GM21360 (cell line): ENCODE data around the gene EPM2A.

Experiments used
- ATAC-seq: cut with Tn5 transposase; IDR thresholded peaks from one replicate; pipeline ENCODE4 v1.9.1; 2021; ENCODE audit warnings: mild to moderate bottlenecking, moderate library complexity; ENCODE audit not compliant: unreplicated experiment

Gene EPM2A

DNA sequence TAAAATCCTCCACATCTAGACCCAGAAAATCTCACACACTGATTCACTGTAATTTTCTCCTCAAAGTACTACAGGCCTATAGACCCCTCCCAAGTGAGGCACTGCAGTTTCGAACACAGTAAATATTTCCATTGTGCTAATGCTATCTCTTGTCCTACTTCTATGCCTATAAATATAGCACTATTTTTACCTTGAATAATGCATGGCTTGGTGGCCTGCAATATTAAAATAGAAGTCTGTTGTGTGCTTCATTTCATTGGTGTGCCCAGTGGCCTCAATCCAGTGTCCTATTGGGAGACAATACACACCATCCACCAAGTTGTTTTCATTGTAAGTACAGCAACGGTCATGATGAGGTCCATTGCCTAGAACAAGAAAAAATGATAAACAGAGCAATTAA lies 49.4 kb downstream of the EPM2A start:
- ATAC-seq, result no peak

DNA sequence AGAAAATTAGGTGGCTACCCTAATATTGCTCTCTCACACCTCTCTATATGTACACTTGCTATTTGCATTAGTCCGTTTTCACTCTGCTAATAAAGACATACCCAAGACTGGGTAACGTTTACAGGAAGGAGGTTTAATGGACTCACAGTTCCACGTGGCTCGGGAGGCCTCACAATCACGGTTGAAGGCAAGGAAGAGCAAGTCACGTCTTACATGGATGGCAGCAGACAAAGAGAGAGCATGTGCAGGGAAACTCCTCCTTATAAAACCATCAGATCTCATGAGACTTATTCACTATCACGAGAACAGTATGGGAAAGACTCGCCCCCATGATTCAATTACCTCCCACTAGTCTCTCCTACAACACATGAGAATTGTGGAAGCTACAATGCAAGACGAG lies 53.4 kb downstream of the EPM2A start:
- no peak for ATAC-seq

DNA sequence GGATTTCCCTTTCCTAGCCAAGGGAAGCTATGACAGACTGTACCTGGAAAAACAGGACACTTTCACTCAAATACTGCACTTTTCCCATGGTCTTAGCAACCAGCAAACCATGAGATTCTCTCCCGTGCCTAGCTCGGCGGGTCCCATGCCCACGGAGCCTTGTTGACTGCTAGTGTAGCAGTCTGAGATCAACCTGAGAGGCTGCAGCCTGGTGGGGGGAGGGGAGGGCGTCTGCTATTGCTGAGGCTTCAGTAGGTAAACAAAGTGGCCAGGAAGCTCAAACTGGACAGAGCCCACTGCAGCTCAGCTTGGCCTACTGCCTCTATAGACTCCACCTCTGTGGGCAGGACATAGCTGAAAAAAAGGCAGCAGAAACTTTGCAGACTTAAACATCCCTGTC lies 61.8 kb downstream of the EPM2A start:
- ATAC-seq, result no peak

DNA sequence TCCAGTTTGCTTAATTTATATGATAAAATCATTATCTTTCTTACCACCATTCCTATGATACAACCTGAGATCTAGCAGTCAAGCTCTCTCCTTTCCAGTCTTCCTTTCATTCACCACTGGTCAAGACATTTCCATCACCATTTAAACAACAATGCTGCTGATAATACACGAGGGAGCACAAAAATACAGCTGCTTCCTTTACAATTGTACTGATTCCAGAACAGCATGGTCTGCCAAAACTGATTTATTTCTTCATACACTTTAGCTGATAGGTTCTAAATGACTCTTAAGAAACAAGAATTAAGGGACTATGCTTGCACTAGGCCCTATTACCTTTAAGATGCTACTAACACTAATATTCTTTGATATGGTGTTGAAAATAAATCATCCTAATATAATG lies 65.0 kb downstream of the EPM2A start:
- ATAC-seq, result no peak

DNA sequence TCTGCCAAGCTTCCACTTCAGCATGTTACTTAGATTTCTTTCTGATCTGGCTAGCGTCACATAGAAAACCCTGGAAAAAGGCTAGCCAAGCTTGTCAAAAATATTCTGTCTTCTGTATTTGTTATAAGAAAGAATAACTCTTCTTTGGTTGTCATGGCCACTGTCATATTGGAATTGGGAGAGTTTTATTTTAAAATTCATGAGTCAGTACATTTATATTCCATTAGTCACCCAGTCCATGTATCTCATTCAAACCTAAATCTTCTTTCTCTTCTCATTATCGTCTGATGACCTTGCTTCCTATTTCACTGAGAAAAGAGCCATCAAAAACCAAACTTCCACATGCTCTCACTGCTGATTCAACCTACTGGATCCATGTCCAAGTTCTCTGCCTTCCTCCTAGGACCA lies 65.7 kb downstream of the EPM2A start:
- no peak for ATAC-seq

DNA sequence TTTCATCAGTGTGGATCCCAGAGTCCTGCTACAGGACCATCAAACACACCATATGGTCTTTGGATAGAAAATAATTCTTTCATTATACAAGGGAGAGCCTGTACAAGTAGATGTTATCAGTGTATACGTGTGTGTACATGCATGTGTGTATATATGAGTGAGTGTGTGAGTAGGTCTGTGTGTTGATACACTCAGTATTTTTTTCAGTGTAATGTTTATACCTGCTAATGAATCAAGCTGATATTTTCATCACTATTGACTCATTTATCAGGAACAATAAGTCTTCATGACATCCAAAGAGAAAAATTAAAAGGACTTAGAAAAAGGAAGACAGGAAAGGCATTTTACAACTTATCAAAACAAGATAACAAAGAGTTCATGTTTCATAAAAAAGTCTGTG lies 66.5 kb downstream of the EPM2A start:
- no peak for ATAC-seq

DNA sequence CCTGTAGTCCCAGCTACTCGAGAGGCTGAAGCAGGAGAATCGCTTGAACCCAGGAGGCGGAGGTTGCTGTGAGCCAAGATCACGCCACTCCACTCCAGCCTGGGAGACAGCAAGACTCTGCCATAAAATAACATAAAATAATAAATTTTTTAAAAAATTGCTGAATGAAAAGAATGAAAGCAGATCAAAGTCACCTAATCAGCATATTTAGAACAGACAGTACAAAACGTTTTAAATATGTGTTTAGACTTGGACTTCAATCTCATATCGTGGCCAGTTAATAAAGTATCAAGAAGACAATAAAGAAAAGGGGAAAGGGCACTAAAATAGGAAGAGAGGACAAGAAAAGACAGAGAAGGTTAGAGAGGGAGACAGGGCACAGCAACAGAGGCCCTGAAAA lies 74.6 kb downstream of the EPM2A start:
- no peak for ATAC-seq

DNA sequence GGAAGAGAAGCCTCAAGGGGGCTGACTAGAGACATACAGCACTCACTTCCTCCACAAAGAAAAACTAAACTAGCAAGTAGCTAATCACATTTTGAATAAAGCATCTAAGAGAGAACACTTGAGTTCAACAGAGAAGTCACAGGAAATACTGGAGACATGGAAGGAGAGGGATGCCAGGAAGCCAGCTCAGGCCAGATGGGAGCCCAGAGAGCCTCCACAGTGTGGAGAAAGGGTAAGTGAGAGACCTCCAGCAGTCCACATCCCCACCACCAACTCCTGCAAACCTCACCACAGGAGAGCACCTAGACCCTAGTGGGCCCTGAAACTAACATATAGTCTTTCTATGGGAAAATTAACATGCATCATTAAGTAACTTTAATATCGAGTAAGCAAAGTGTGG lies 79.2 kb downstream of the EPM2A start:
- ATAC-seq, result no peak

DNA sequence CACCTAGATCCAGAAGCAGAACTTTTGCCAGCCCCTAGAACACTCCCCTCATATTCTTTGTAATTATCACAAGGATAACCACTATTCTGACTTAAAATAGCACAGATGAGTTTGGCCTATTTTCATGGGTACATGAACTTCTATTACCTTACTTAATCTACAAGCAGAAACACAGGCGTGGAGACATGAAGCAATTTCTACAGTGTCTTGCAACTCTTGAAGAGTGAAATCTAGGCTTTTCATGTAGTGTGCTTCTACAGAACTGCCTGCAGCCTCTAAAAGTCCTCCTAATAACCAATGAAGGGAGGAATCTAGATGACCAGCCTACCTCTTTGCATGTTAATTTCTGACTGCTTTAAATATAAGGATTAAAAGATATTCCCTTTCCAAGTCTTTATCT lies 82.7 kb downstream of the EPM2A start:
- no peak for ATAC-seq

DNA sequence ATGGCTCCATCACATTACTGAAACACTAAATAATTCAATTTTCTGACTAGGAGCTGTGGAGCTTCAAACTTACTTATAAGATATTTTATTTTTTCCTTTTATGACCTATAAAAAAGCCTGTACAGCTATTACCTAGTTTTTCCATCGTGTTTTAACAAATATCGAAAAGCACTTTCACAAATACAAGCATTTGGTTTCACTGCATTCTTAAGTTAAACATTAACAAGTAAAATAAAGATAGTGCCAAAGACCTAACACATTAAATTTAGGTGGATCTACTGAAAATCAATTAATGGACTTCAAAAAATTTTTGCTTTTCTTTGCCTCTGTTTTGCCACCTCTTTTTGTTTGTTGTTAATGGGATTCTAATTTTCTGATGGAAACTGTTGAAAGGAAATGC lies 83.3 kb downstream of the EPM2A start:
- no peak for ATAC-seq

DNA sequence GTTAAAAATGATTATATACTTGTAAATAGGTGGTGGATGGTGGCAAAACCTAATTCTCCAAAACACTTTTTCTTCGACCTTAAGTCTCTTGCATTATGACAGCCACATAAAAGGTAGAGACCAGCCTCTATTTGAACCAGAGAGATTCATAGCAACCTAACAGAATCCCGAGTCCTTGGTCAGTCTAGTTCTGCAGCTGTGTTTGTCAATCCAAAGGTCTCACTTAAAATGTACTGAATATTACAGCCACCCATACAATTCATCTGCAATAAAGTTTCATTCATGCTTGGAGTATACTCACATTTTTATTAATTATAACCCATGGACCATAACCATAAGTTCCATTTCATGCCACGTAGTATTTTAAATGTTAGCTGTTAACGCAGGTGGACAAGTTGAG lies 87.2 kb downstream of the EPM2A start:
- ATAC-seq, result no peak

DNA sequence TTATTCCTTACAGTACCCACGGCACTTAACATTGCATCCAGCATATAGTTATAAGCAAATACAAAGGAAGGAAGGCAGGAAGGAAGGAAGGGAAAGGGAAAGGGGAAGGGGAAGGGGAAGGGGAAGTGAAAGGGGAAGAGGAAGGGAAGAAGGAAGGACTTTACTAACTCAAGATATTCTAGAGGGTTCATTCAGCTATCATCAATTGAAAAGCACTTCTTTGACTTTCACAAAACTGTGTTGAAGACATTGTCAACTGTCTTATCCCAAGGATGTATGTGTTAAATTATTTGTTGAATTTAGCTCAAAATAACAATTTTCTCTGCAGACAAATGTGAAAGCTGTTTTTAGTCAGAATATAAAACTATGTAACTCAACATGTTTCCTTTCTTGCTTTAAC lies 87.7 kb downstream of the EPM2A start:
- no peak for ATAC-seq

DNA sequence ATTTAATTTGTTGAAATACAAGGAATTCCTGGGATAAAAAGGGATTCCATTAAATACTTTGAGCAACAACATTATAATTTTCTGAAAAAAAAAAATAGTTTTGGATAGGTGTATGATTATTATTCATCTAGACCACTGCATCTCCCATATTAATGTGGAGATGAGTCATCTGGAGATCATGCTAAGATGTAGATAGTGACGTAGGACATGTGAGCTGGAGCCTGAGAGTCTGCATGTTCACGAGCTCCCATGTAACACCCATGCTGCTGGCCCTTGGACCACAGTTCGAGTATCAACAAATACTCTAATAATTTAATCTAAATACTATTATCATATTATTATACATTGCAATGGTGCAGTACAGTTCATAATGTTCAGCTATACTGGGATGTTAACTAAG lies 91.6 kb downstream of the EPM2A start:
- ATAC-seq, result no peak

DNA sequence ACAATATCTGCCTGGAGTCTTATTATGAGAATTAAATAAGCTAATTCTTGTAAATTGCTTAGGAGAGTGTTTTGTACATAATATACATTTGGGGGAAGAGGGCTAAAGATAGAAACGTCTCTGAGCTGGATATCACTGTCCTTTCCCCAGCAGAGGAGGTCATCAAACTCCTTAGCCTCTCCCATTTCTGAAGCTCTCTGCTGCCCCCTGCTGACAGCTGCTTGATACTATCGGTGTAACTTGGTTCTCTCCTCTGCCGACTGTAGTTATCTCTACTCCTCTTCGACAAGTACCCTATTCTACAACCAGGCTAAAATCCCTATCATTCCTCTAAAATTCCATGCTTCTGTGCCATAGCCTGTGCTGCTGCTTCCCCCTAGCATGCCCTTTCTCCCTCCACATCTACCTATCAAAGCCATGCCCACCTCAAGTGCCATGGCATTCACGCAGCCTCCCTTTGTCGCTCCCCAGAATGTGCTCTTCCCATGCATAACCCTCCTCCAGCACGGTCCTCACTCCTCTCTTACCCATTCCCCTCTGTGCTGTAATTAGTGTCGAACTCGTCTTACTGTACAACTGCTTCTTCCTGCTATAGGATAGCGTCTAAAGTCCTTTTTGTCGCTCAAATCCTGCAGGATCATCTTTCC lies 101.2 kb downstream of the EPM2A start:
- ATAC-seq, result peak; percentile 95

DNA sequence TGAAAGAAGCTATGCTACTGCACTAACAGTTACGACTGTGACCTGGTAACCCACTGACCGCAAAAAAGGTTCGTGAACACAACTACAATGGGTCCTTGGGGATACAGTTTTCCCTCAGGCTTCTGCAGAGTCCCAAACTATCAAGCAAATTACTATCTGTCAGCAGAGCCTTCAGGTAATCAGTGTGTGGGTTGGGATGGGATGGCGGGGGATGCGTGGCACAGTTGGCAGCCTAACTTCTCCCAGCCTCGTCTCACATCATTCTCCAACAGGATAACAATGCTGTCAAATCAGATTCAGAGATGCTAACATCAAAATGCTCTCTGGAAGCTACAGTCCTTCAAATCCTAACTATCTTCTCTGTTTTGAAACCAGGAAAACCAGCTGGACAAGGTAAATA lies 102.3 kb downstream of the EPM2A start:
- no peak for ATAC-seq

DNA sequence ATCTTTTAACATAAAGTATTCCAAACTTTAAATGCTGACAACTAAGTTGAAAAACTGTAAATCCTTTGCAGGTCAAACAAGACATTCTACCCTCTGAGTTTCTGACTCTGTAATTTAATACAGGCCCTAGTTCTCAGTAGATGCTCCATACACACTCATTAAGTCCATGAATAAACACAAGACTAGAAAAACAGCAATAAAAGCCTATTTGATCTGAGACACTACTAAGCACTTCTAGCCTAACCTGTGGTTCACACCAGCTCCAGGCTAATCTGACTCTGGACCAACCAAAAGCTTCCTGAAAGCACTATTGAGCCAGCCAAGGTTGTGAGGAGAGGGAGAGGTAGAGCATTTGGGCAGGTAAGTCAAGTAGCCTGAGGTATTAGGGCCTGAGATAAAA lies 103.9 kb downstream of the EPM2A start:
- ATAC-seq, result no peak

DNA sequence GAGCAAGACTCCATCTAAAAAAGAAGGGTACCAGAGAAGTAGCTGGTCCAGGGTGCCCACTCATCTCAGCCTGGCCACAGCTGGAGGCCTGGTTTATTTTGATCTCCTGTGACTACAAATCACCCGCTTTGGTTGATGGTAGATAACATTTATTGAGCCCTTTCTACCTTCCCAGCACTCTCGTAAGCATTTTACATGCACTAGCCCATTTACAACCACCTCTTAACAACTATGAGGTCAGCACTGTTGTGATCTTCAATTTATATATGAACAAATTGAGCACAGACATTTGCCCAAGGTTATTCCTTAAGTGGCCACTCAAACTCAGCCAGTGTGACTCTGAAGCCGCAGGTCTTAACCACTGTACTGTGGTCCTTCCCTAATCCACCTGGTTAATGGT lies 104.7 kb downstream of the EPM2A start:
- no peak for ATAC-seq

DNA sequence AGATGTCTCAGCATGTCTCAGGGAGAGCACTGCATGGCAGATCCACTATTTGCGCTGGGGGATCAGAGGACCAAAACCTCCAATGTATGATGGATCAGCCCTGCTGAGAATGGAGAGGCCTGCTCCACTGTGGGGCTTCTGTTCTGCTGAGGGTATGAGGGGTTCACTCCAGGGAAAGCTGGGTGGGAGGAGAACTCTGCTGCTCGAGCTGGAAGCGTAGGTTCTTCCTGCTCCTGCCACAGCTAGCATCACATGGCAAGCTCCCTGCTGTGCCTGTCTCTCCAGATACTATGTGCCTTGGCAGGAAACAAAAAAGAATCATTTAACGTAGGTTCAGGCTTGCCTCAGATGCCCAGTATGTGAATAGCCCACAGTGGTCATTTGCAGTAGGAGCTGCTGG lies 105.8 kb downstream of the EPM2A start:
- ATAC-seq, result no peak

DNA sequence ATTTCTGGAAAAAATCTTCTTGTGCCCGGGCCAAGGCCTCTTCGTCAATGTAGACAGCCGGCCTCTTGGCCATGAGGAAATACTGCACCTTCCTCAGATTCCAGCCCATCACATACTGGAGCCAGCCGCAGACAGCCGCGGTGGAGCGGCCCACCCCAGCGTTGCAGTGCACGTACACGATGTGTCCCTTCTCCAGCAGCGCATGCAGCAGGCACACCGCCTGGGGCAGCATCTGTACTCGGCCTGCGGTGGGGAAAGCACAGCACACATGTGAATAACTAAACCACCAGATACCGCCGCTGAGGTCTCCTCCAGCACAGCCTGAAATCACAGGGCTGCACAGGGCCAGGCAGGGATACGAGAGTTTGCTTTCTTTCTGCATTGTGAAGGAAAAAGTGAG lies 107.9 kb downstream of the EPM2A start:
- ATAC-seq, result no peak

DNA sequence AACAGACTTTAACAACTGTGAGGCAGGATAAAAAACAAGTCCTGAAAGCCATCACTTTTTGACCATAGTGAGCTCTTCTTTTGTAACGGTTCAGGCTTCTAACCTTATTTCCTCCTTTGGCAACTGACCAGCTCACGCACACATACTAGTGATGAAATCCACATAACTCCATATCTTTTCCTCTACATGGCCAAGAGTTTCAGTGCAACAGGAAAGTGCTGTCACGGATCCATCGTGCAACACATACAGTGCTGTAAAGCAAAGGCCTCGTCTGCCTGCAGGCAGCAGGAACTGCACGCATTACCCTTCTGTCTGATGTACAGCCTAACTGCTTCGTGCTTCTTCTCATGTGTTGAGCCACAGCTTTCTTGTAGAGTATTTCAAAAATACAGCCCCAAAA lies 108.5 kb downstream of the EPM2A start:
- no peak for ATAC-seq

DNA sequence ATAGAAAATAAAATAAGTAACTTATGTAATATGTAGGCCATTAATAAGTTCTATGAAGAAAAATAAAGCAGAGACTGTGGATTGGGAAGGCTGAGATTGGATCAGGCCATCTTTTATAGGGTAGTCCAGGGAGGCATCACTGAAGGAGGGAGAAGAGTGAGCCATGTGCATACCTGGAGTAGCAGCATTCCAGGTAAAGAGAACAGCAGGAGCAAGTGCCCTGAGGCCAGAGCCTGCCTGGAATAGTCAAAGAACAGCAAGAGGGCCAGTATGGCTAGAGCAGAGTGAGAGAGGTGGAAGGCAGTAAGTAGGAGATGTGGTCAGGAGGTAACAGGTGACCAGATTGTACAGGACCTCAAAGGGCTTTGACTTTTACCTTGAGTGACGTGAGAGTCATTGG lies 112.1 kb downstream of the EPM2A start:
- no peak for ATAC-seq

DNA sequence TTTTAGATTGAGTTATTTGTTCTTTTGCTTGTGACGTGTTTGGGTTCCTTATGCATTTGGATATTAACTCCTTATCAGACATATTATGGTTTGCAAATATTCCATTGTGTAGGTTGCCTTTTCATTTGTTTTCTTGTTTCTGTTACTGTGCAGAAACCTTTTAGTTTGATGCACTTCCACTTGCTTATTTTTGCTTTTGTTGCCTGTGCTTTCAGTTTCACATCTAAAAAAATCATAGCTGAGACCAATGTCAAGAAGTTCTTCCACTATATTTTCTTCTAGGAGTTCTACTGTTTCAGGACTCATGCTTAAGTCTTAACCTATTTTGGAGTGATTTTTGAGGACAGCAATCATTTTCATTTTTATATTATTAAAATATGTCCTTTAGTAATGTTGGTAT lies 113.5 kb downstream of the EPM2A start:
- no peak for ATAC-seq

DNA sequence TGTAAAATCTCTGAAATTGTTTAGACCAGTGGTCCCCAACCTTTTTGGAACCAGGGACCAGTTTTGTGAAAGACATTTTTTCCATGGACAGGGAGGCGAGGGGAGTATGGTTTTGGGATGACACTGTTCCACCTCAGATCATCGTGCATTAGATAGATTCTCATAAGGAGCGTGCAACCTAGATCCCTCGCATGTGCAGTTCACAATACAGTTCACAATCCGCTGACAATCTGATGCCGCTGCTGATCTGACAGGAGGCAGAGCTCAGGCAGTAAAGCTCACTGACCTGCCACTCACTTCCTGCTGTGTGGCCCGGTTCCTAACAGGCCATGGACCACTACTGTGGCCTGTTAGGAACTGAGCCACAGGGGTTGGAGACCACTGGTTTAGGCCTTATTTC lies 115.2 kb downstream of the EPM2A start:
- ATAC-seq, result no peak

DNA sequence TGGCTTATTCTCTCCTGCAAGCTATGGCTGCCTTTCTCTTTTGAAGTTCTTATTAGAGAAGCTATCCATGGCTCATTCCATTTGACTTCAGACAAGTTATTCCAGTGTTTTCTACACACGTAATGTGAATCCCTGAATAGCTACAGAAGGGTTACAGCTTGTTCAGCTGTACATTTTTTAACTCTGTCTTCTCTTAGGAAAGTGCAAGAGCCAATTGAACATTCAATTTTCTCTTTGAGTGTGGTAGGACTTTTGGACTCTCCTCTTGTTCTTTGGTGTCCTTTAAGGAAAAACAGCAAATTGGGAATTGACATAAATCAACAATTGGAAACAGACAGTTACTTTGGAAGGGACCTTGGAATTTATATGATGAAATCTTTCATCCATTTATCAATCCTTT lies 125.8 kb downstream of the EPM2A start:
- ATAC-seq, result no peak
